Stimulated activated effector memory CD8-positive, alpha-beta T cell treated with anti-CD3 and anti-CD28 coated beads, Interleukin-12 subunit alpha, Interleukin-12 subunit beta, amount 100 ng/mL, for 72 hours (primary cell): ENCODE measurements around the gene ADRM1.

Source experiments
- ATAC-seq: fragments of 150-1000 bp; cut with Tn5 transposase; 2 replicates; pipeline ENCODE4 v1.10.0; 2021
- DNase-seq, 2 donors: peaks; one replicate each; pipeline ENCODE4 v3.0.0; 2021 to 2022; ENCODE audit warnings: low spot score in 2 of 2
- H3K27ac Mint-ChIP-seq: one replicate; pipeline ENCODE4 v1.8.0; 2022; ENCODE audit warnings: mild to moderate bottlenecking, mixed read lengths
- H3K36me3 Mint-ChIP-seq: one replicate; pipeline ENCODE4 v1.8.0; 2022; ENCODE audit warnings: mild to moderate bottlenecking, mixed read lengths
- H3K4me1 Mint-ChIP-seq: one replicate; pipeline ENCODE4 v1.8.0; 2022; ENCODE audit warnings: mixed read lengths
- H3K4me3 Mint-ChIP-seq: one replicate; pipeline ENCODE4 v1.8.0; 2022; ENCODE audit warnings: mild to moderate bottlenecking, mixed read lengths
- H3K9me3 Mint-ChIP-seq: one replicate; pipeline ENCODE4 v1.8.0; 2022; ENCODE audit warnings: mixed read lengths

The ADRM1 gene

GRCh38 chr20:62329389-62330377 is 26.9 kb downstream of the ADRM1 start:
- H3K9me3 Mint-ChIP-seq = no peaks in the 10 kb centered on the region
- ATAC-seq (no peak), DNase-seq (no peak)
- H3K36me3 Mint-ChIP-seq = no peaks in the 10 kb centered on the region
- H3K4me1 Mint-ChIP-seq = no peaks in the 10 kb centered on the region
- H3K27ac Mint-ChIP-seq = no peak overlapping the region
- no peak overlapping the region for H3K4me3 Mint-ChIP-seq

GRCh38 chr20:62330576-62331317 is 27.9 kb downstream of the ADRM1 start:
- Mint-ChIP-seq H3K27ac (no peak overlapping the region), H3K36me3 (no peaks in the 10 kb centered on the region), H3K4me3 (no peak overlapping the region), H3K4me1 (no peaks in the 10 kb centered on the region), H3K9me3 (no peaks in the 10 kb centered on the region)
- no peak for DNase-seq
- no peak for ATAC-seq

- Mint-ChIP-seq H3K9me3 (no peaks in the 10 kb centered on the region), H3K36me3 (no peaks in the 10 kb centered on the region), H3K4me1 (no peaks in the 10 kb centered on the region), H3K27ac (no peak overlapping the region), H3K4me3 (no peak overlapping the region)
- ATAC-seq = no peak
- no peak for DNase-seq
These were observed 28.6 kb downstream of the ADRM1 start for GRCh38 chr20:62331347-62331746.

GRCh38 chr20:62332421-62332820 is 29.6 kb downstream of the ADRM1 start:
- H3K27ac Mint-ChIP-seq = no peak overlapping the region
- no peaks in the 10 kb centered on the region for H3K36me3 Mint-ChIP-seq
- no peak overlapping the region for H3K4me3 Mint-ChIP-seq
- no peaks in the 10 kb centered on the region for H3K9me3 Mint-ChIP-seq
- H3K4me1 Mint-ChIP-seq = no peaks in the 10 kb centered on the region
- DNase-seq (no peak), ATAC-seq (no peak)

- no peaks in the 10 kb centered on the region for H3K9me3 Mint-ChIP-seq
- ATAC-seq (no peak), DNase-seq (no peak)
- no peaks in the 10 kb centered on the region for H3K4me1 Mint-ChIP-seq
- no peak overlapping the region for H3K27ac Mint-ChIP-seq
- H3K36me3 Mint-ChIP-seq = no peaks in the 10 kb centered on the region
- H3K4me3 Mint-ChIP-seq = no peak overlapping the region
These were observed 30.4 kb downstream of the ADRM1 start for GRCh38 chr20:62332989-62333819.

GRCh38 chr20:62333820-62334595 is 31.2 kb downstream of the ADRM1 start:
- Mint-ChIP-seq H3K4me3 (no peak overlapping the region), H3K27ac (no peak overlapping the region), H3K36me3 (no peaks in the 10 kb centered on the region), H3K9me3 (no peaks in the 10 kb centered on the region), H3K4me1 (no peaks in the 10 kb centered on the region)
- ATAC-seq = no peak
- DNase-seq = no peak

- H3K27ac Mint-ChIP-seq = no peak overlapping the region
- no peaks in the 10 kb centered on the region for H3K4me1 Mint-ChIP-seq
- DNase-seq = no peak
- no peak for ATAC-seq
- H3K36me3 Mint-ChIP-seq = no peaks in the 10 kb centered on the region
- H3K9me3 Mint-ChIP-seq = no peaks in the 10 kb centered on the region
- H3K4me3 Mint-ChIP-seq = no peak overlapping the region
These were observed 32.1 kb downstream of the ADRM1 start for GRCh38 chr20:62334881-62335280.

GRCh38 chr20:62335532-62335931 is 32.7 kb downstream of the ADRM1 start:
- Mint-ChIP-seq H3K27ac (no peak overlapping the region), H3K4me1 (no peaks in the 10 kb centered on the region), H3K9me3 (no peaks in the 10 kb centered on the region), H3K4me3 (no peak overlapping the region), H3K36me3 (no peaks in the 10 kb centered on the region)
- no peak for DNase-seq
- ATAC-seq = no peak

GRCh38 chr20:62336329-62336728 is 33.5 kb downstream of the ADRM1 start:
- Mint-ChIP-seq H3K4me3 (no peak overlapping the region), H3K4me1 (no peaks in the 10 kb centered on the region), H3K9me3 (no peaks in the 10 kb centered on the region), H3K36me3 (peaks cover under 1% of the 10 kb centered on the region), H3K27ac (no peak overlapping the region)
- no peak for ATAC-seq
- DNase-seq = no peak

- Mint-ChIP-seq H3K4me1 (no peaks in the 10 kb centered on the region), H3K9me3 (no peaks in the 10 kb centered on the region), H3K4me3 (no peak overlapping the region), H3K36me3 (peaks cover 6% of the 10 kb centered on the region), H3K27ac (no peak overlapping the region)
- ATAC-seq (no peak), DNase-seq (no peak)
These were observed 34.2 kb downstream of the ADRM1 start for GRCh38 chr20:62336775-62337557.

- DNase-seq (no peak), ATAC-seq (no peak)
- Mint-ChIP-seq H3K27ac (no peak overlapping the region), H3K4me3 (no peak overlapping the region), H3K36me3 (peaks cover 6% of the 10 kb centered on the region), H3K4me1 (no peaks in the 10 kb centered on the region), H3K9me3 (no peaks in the 10 kb centered on the region)
These were observed 34.9 kb downstream of the ADRM1 start for GRCh38 chr20:62337558-62338293.

- Mint-ChIP-seq H3K27ac (no peak overlapping the region), H3K4me1 (no peaks in the 10 kb centered on the region), H3K4me3 (no peak overlapping the region), H3K36me3 (peaks cover 9% of the 10 kb centered on the region), H3K9me3 (no peaks in the 10 kb centered on the region)
- DNase-seq (no peak), ATAC-seq (no peak)
These were observed 35.5 kb downstream of the ADRM1 start for GRCh38 chr20:62338294-62338620.

- Mint-ChIP-seq H3K9me3 (no peaks in the 10 kb centered on the region), H3K27ac (no peak overlapping the region), H3K4me1 (no peaks in the 10 kb centered on the region), H3K4me3 (no peak overlapping the region), H3K36me3 (peaks cover 17% of the 10 kb centered on the region)
- ATAC-seq = no peak
- no peak for DNase-seq
These were observed 36.9 kb downstream of the ADRM1 start for GRCh38 chr20:62339647-62340062.
